Measurements from ENCODE around the gene GABRG3. TPM values are rescaled to one million over a fixed set of nuclear protein-coding genes. Genes with fewer than 3 reads are reported as not detected.

GABRG3 gene
- total and polyA plus RNA-seq, 10 of the 15 experiments (the other 5 are each of a cell fraction or from before 2014, with no cell fraction given) = 0.15 TPM; not detected in 9

GRCh38 chr15:27480141-27480530 is 509.2 kb downstream of the GABRG3 start:
- in situ Hi-C loops (cut with MboI) (no loop called here), intact Hi-C loops (cut with micrococcal nuclease; ENCODE audit: unreplicated experiment) (no loop called here)
- CTCF ChIA-PET = no interaction called here
- 67% methylated on average over 5 of the region's 5 CpGs for WGBS (ENCODE audit: insufficient coverage, insufficient replicate concordance, low lambda C conversion rate, missing lambda C conversion rate)
- no peak for ATAC-seq
- no peak overlapping the region for H3K4me3 ChIP-seq
- POLR2A ChIA-PET = no interaction called here
- no peak overlapping the region for H2AFZ ChIP-seq (ENCODE audit: control insufficient read depth, low read depth, low read length)
- FAIRE-seq = no peak
- no peaks in the 10 kb centered on the region for H3K27me3 ChIP-seq (replicated peaks in 1 of 2; ENCODE audit: control insufficient read depth in 2 of 2, insufficient read depth in 2 of 2, low read length in 1 of 2)
- no peak overlapping the region for H3K9ac ChIP-seq (ENCODE audit: control insufficient read depth, insufficient read depth, low read length)
- H3K79me2 ChIP-seq (ENCODE audit: control insufficient read depth, insufficient read depth, low read length) = no peaks in the 10 kb centered on the region
- no peaks in the 10 kb centered on the region for H4K20me1 ChIP-seq (ENCODE audit: control insufficient read depth, insufficient read depth)
- no TSS peak for BruUV-seq (replicated peaks)
- no peak overlapping the region for H3K4me2 ChIP-seq (ENCODE audit: control insufficient read depth, insufficient read depth)
- no peak for DNase-seq (ENCODE audit: low read depth, low spot score)
- SMC1A ChIA-PET (ENCODE audit: uncharacterized antibody, unreplicated experiment) = no interaction called here
- no peak overlapping the region for H3K27ac ChIP-seq (ENCODE audit: control insufficient read depth, insufficient read depth)
- RAD21 ChIA-PET (ENCODE audit: unreplicated experiment) = no interaction called here
- no peaks in the 10 kb centered on the region for H3K36me3 ChIP-seq (ENCODE audit: control insufficient read depth in 2 of 2, insufficient read depth in 2 of 2, low read length in 1 of 2)
- no peaks in the 10 kb centered on the region for H3K4me1 ChIP-seq (ENCODE audit: control insufficient read depth, insufficient read depth, low read length)
- no peaks in the 10 kb centered on the region; the same call in 2 of the 3 replicates for H3K9me3 ChIP-seq (replicated peaks; ENCODE audit: control insufficient read depth, insufficient read depth, low read length)
- no peak for TF ChIP-seq EED (IDR thresholded peaks at IDR 0.05; ENCODE audit: low read depth)
- TF ChIP-seq MLLT1 (IDR thresholded peaks at IDR 0.05) = no peak
- no peak for TF ChIP-seq SMAD5 (IDR thresholded peaks at IDR 0.05; ENCODE audit: low read depth)
- TF ChIP-seq CBX5 (IDR thresholded peaks at IDR 0.05; ENCODE audit: low read depth) = no peak
- TF ChIP-seq REST (IDR thresholded peaks at IDR 0.05; ENCODE audit: low read depth, low read length) = no peak
- no peak for TF ChIP-seq BHLHE40 (IDR thresholded peaks at IDR 0.05; ENCODE audit: borderline replicate concordance in 1 of 2, low read depth in 2 of 2, low read length in 1 of 2)
- TF ChIP-seq HCFC1 (IDR thresholded peaks at IDR 0.05; ENCODE audit: low read length) = no peak
- no peak for TF ChIP-seq SIN3A (IDR thresholded peaks at IDR 0.05; ENCODE audit: low read depth, low read length)
- no peak for TF ChIP-seq RB1 (IDR thresholded peaks at IDR 0.05; ENCODE audit: borderline replicate concordance)
- no peak for TF ChIP-seq CEBPZ (IDR thresholded peaks at IDR 0.05; ENCODE audit: low read depth, low read length)
- no peak for TF ChIP-seq DPF2 (IDR thresholded peaks at IDR 0.05)
- TF ChIP-seq ATF7 (IDR thresholded peaks at IDR 0.05; ENCODE audit: low read depth) = no peak
- no peak for TF ChIP-seq E2F8 (IDR thresholded peaks at IDR 0.05; ENCODE audit: low read depth, partially characterized antibody)
- TF ChIP-seq ASH2L (IDR thresholded peaks at IDR 0.05; ENCODE audit: borderline replicate concordance, low read depth) = no peak
- no peak for TF ChIP-seq ZNF217 (IDR thresholded peaks at IDR 0.05)
